A673 (cell line): ENCODE data around the gene DENND11.

Experiments
- CTCF ChIP-seq: fragments of 300-800, 200-600 bp; sonication (generic); conservative IDR thresholded peaks from 2 replicates; pipeline ENCODE4 v1.5.1; 2017; ENCODE audit warnings: low read depth, mild to moderate bottlenecking, antibody characterized with exemption, low read length, moderate library complexity, mixed read lengths
- EZH2 ChIP-seq: fragments of 200-600 bp; sonication (generic); IDR thresholded peaks from 2 replicates; pipeline ENCODE4 v1.6.1; 2017; ENCODE audit warnings: borderline replicate concordance, low read depth, mild to moderate bottlenecking, mixed read lengths, antibody characterized with exemption, low read length; ENCODE audit not compliant: poor library complexity, severe bottlenecking

- TF ChIP-seq CTCF (no peak), EZH2 (no peak)
These were observed 33.1 kb downstream of the DENND11 start for GRCh38 chr7:141668853-141669252.
